Measurements from ENCODE around the gene IL1RAPL2.
"Not testable (repeated sequence)": the region's sequence is repeated elsewhere in the genome, so short reads cannot be mapped to it uniquely, and the experiment has no call there.

DNA sequence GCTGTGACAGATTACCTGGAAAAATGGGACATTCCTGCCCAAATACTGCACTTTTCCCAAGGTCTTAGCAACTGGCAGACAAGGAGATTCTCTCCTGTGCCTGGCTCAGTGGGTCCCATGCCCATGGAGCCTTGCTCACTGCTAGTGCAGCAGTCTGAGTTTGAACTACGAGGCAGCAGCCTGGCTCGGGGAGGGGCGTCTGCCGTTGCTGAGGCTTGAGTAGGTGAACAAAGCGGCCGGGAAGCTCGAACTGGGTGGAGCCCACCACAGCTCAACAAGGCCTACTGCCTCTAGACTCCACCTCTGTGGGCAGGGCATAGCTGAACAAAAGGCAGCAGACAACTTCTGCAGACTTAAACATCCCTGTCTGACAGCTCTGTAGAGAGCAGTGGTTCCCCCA lies 1118.3 kb downstream of the IL1RAPL2 start:
- TF ChIP-seq POLR2A (IDR thresholded peaks at IDR 0.05), result not testable (repeated sequence)
- TF ChIP-seq, protein P1, sequence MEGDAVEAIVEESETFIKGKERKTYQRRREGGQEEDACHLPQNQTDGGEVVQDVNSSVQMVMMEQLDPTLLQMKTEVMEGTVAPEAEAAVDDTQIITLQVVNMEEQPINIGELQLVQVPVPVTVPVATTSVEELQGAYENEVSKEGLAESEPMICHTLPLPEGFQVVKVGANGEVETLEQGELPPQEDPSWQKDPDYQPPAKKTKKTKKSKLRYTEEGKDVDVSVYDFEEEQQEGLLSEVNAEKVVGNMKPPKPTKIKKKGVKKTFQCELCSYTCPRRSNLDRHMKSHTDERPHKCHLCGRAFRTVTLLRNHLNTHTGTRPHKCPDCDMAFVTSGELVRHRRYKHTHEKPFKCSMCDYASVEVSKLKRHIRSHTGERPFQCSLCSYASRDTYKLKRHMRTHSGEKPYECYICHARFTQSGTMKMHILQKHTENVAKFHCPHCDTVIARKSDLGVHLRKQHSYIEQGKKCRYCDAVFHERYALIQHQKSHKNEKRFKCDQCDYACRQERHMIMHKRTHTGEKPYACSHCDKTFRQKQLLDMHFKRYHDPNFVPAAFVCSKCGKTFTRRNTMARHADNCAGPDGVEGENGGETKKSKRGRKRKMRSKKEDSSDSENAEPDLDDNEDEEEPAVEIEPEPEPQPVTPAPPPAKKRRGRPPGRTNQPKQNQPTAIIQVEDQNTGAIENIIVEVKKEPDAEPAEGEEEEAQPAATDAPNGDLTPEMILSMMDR (IDR thresholded peaks at IDR 0.05), result not testable (repeated sequence)

Data from right lobe of liver (tissue), 4 donors.